OCI-LY1 (cell line): Measurements from ENCODE around the gene LAMA5.
A peak's percentile ranks its signal among the peaks of the same experiment; 100 is the strongest.

Source experiments
- H2AFZ ChIP-seq: fragments of 200-600 bp; sonication (generic), shearing (Covaris generic); 2 replicates; pipeline ENCODE4 v1.6.0; 2014; ENCODE audit warnings: antibody characterized with exemption, mild to moderate bottlenecking, low read length
- H3F3A ChIP-seq: fragments of 200-600 bp; sonication (generic), shearing (Covaris generic); 2 replicates; pipeline ENCODE4 v1.6.0; 2014; ENCODE audit warnings: mild to moderate bottlenecking, antibody characterized with exemption, low read length, moderate library complexity; ENCODE audit not compliant: insufficient read depth
- H3K27ac ChIP-seq: fragments of 200-600 bp; sonication (generic); 2 replicates; pipeline ENCODE4 v1.5.1; 2014; ENCODE audit warnings: low read length, mixed run types, mild to moderate bottlenecking, low read depth; ENCODE audit not compliant: poor library complexity, severe bottlenecking
- H3K27me3 ChIP-seq: fragments of 200-600 bp; sonication (generic); 2 replicates; pipeline ENCODE4 v1.6.0; 2014; ENCODE audit warnings: antibody characterized with exemption, mild to moderate bottlenecking, low read length, moderate library complexity; ENCODE audit not compliant: insufficient read depth
- H3K36me3 ChIP-seq: fragments of 200-600 bp; sonication (generic); 2 replicates; pipeline ENCODE4 v1.6.1; 2014; ENCODE audit warnings: mild to moderate bottlenecking, antibody characterized with exemption, low read length, moderate library complexity, mixed read lengths; ENCODE audit not compliant: insufficient read depth
- H3K4me1 ChIP-seq: fragments of 200-600 bp; sonication (generic); 2 replicates; pipeline ENCODE4 v1.5.1; 2014; ENCODE audit warnings: mild to moderate bottlenecking, low read length, moderate library complexity; ENCODE audit not compliant: insufficient read depth, severe bottlenecking
- H3K4me2 ChIP-seq: fragments of 200-600 bp; sonication (generic), shearing (Covaris generic); 2 replicates; pipeline ENCODE4 v1.6.1; 2014; ENCODE audit warnings: low read length
- H3K4me3 ChIP-seq: fragments of 200-600 bp; sonication (generic); 2 replicates; pipeline ENCODE4 v1.5.1; 2014; ENCODE audit warnings: low read length, low read depth, mild to moderate bottlenecking, mixed read lengths; ENCODE audit not compliant: poor library complexity, severe bottlenecking
- H3K79me2 ChIP-seq: fragments of 200-600 bp; shearing (Covaris generic); 2 replicates; pipeline ENCODE4 v1.6.1; 2016; ENCODE audit warnings: mixed run types, low read length, mixed read lengths; ENCODE audit not compliant: insufficient read depth
- H3K9ac ChIP-seq: fragments of 200-600 bp; sonication (generic), shearing (Covaris generic); 2 replicates; pipeline ENCODE4 v1.6.1; 2014; ENCODE audit warnings: mild to moderate bottlenecking, low read length, mixed read lengths
- H3K9me2 ChIP-seq: fragments of 200-600 bp; sonication (generic), shearing (Covaris generic); 2 replicates; pipeline ENCODE4 v1.6.1; 2014; ENCODE audit warnings: low read depth, mild to moderate bottlenecking, low read length, mixed read lengths
- H3K9me3 ChIP-seq: fragments of 200-600 bp; shearing (Covaris generic); 2 replicates; pipeline ENCODE4 v1.6.1; 2014; ENCODE audit warnings: low read length, mixed read lengths
- H4K20me1 ChIP-seq: fragments of 200-600 bp; sonication (generic), shearing (Covaris generic); 2 replicates; pipeline ENCODE4 v1.6.0; 2016; ENCODE audit warnings: mild to moderate bottlenecking, low read length; ENCODE audit not compliant: insufficient read depth
- EZH2 ChIP-seq: fragments of 200-600 bp; sonication (generic), shearing (Covaris generic); IDR thresholded peaks from 2 replicates; pipeline ENCODE4 v1.8.0; 2017; ENCODE audit warnings: borderline replicate concordance, mixed run types, mild to moderate bottlenecking, antibody characterized with exemption, low read length, moderate library complexity, mixed read lengths
- TF ChIP-seq, protein P1 (sequence below): fragments of 200-600 bp; sonication (generic), shearing (Covaris generic); IDR thresholded peaks from 2 replicates; pipeline ENCODE4 v1.5.1; 2017; ENCODE audit warnings: mild to moderate bottlenecking, antibody characterized with exemption, low read length, moderate library complexity, mixed read lengths

Gene LAMA5

DNA sequence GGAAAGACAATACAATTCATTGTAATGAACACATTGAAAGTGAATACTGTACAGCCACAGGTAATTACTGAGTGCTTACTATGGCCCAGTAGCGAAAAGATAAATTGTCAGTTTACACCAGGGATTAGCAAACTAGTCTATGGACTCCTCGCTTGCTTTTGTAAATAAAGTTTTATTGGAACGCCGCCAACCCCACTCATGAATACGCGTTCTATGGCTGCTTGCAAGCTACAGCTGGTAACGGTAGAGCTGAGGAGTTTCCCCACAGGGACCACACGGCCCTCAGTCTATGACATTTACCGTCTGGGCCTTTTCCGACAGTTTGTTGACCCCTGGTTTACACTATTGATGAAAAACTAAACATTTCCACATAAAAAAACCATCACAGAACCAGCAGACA lies 24.2 kb downstream of the LAMA5 start:
- Histone ChIP-seq H3K9ac (no peak overlapping the region), H3K4me1 (peaks cover 40% of the 10 kb centered on the region), H3K27me3 (no peaks in the 10 kb centered on the region; the same call in 1 of the 2 replicates), H4K20me1 (no peaks in the 10 kb centered on the region), H3K36me3 (no peaks in the 10 kb centered on the region; the same call in 1 of the 2 replicates), H3K9me3 (peaks cover 4% of the 10 kb centered on the region), H2AFZ (no peak overlapping the region), H3K27ac (no peak overlapping the region), H3K4me3 (no peak overlapping the region), H3K79me2 (no peaks in the 10 kb centered on the region), H3K4me2 (no peak overlapping the region), H3F3A (peaks cover 5% of the 10 kb centered on the region), H3K9me2 (no peaks in the 10 kb centered on the region)
- TF ChIP-seq EZH2: no peak
- TF ChIP-seq, protein P1, sequence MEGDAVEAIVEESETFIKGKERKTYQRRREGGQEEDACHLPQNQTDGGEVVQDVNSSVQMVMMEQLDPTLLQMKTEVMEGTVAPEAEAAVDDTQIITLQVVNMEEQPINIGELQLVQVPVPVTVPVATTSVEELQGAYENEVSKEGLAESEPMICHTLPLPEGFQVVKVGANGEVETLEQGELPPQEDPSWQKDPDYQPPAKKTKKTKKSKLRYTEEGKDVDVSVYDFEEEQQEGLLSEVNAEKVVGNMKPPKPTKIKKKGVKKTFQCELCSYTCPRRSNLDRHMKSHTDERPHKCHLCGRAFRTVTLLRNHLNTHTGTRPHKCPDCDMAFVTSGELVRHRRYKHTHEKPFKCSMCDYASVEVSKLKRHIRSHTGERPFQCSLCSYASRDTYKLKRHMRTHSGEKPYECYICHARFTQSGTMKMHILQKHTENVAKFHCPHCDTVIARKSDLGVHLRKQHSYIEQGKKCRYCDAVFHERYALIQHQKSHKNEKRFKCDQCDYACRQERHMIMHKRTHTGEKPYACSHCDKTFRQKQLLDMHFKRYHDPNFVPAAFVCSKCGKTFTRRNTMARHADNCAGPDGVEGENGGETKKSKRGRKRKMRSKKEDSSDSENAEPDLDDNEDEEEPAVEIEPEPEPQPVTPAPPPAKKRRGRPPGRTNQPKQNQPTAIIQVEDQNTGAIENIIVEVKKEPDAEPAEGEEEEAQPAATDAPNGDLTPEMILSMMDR: no peak

DNA sequence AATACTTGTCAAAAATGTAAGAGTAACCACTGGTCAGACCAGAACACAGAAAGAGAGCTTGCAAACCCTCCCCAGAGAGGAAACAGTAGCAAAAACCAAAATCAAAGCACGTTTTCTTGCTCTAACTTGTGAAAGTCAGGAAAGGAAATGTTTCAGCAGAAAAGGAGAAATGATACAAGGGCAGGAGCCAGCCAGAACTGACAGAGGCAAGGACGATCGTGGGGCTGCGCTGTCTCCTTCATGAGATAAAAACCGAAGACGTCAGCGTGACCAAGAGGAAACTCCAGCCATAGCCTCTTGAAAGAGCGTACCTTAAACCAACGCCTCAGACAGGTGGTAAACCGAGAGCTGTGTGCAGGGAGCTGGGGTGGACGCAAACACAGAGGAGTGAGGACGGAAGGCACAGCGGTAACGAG lies 27.5 kb downstream of the LAMA5 start:
- TF ChIP-seq, protein P1: no peak
- TF ChIP-seq EZH2: no peak
- no peak overlapping the region for H2AFZ ChIP-seq
- peak overlapping the region; percentile 63 for H3K4me2 ChIP-seq

DNA sequence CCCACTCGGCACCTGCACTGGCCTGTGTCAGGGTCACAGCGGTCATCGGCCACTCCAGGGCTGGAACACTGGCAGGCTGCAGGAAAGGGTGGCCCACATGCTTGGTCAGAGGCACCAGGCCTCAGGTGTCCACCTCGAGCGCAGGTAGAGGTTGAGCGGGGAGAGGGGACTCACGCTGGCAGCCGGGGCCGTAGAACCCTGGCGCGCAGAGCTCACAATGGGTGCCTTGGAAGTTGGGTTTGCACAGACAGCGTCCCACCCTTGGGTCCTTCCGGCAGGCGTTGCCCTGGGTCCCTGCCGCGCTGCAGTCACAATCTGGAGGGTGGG lies 28.9 kb downstream of the LAMA5 start:
- Histone ChIP-seq H2AFZ (no peak overlapping the region), H3K9me3 (peaks cover 4% of the 10 kb centered on the region), H3K9me2 (no peaks in the 10 kb centered on the region), H3K27me3 (no peaks in the 10 kb centered on the region; the same call in 1 of the 2 replicates), H3K4me2 (peak overlapping the region; percentile 27; the same call in 1 of the 2 replicates), H3K4me1 (peaks cover 54% of the 10 kb centered on the region), H3K36me3 (no peaks in the 10 kb centered on the region; the same call in 1 of the 2 replicates), H3F3A (peaks cover 5% of the 10 kb centered on the region), H3K9ac (no peak overlapping the region; the same call in 1 of the 2 replicates), H3K27ac (peak overlapping the region; percentile 89), H4K20me1 (no peaks in the 10 kb centered on the region), H3K79me2 (no peaks in the 10 kb centered on the region), H3K4me3 (peak overlapping the region; percentile 9)
- TF ChIP-seq, protein P1: no peak
- no peak for TF ChIP-seq EZH2

More for the DNA sequence above, 27.5 kb downstream of the LAMA5 start:
- Histone ChIP-seq H3K4me1 (peaks cover 59% of the 10 kb centered on the region), H3K27me3 (no peaks in the 10 kb centered on the region; the same call in 1 of the 2 replicates), H3K79me2 (no peaks in the 10 kb centered on the region), H3K9me2 (no peaks in the 10 kb centered on the region), H3F3A (peaks cover 5% of the 10 kb centered on the region), H3K9me3 (peaks cover 4% of the 10 kb centered on the region), H3K4me3 (peak overlapping the region; percentile 46), H3K9ac (peak overlapping the region; percentile 28), H3K27ac (peak overlapping the region; percentile 89), H3K36me3 (no peaks in the 10 kb centered on the region; the same call in 1 of the 2 replicates), H4K20me1 (no peaks in the 10 kb centered on the region)
